GM12878 (cell line): Measurements from ENCODE around the gene ZNF436. TPM values are rescaled to one million over a fixed set of nuclear protein-coding genes. Genes with fewer than 3 reads are reported as not detected.
"Not testable (repeated sequence)": the region's sequence is repeated elsewhere in the genome, so short reads cannot be mapped to it uniquely, and the experiment has no call there.

ENCODE experiments used
- ATAC-seq: fragments of 200-7000 bp; cut with Tn5 transposase; 3 replicates; pipeline ENCODE4 v1.9.1; 2020; ENCODE audit warnings: mild to moderate bottlenecking, moderate library complexity
- BruUV-seq: library from RNA; stranded (reverse); fragments of 400-500 nt; replicated peaks from 2 replicates; lab custom pipeline; 2021; lab: Mats Ljungman, UMichigan
- CTCF ChIA-PET: fragments of 300-600 bp; sonication (Branson Sonifier 250); formaldehyde crosslinking; extraction: SDS; loops from one replicate; lab custom pipeline; 2021; ENCODE audit warnings: inconsistent platforms; lab: Yijun Ruan, JAX
- POLR2A ChIA-PET: fragments of 350-600 bp; formaldehyde crosslinking; extraction: SDS; loops from one replicate; lab custom pipeline; 2021; ENCODE audit warnings: inconsistent platforms; lab: Charles Lee
- RAD21 ChIA-PET: fragments of 300-600 bp; sonication (Branson Sonifier 250); formaldehyde crosslinking; loops from one replicate; lab custom pipeline; 2023; ENCODE audit warnings: antibody characterized with exemption; ENCODE audit not compliant: unreplicated experiment; lab: Charles Lee
- SMC1A ChIA-PET: fragments of 300-600 bp; sonication (Branson Sonifier 250); formaldehyde crosslinking; loops from one replicate; lab custom pipeline; 2023; ENCODE audit not compliant: unreplicated experiment, uncharacterized antibody; lab: Charles Lee
- DNase-seq: peaks from one replicate; pipeline ENCODE4 v3.0.0-alpha.2; 2011; ENCODE audit warnings: low read depth, low spot score
- FAIRE-seq: peaks from 3 replicates; lab custom pipeline; 2011; peaks lifted over from hg19 to GRCh38; lab: Jason Lieb, UNC
- H2AFZ ChIP-seq: 2 replicates; pipeline ENCODE4 v1.6.0; 2011; ENCODE audit warnings: low read depth, low read length, control low read depth; ENCODE audit not compliant: control insufficient read depth
- H3K27ac ChIP-seq: 2 replicates; pipeline ENCODE4 v1.5.1; 2011; ENCODE audit warnings: control low read depth; ENCODE audit not compliant: control insufficient read depth, insufficient read depth
- H3K27me3 ChIP-seq, 2 experiments: replicated peaks in 1 of 2; 2 replicates each; pipeline versions ENCODE4 v1.6.0 to v1.6.1; 2011; ENCODE audit warnings: low read length in 1 of 2; ENCODE audit not compliant: control insufficient read depth in 2 of 2, insufficient read depth in 2 of 2
- H3K36me3 ChIP-seq, 2 experiments: 2 replicates each; pipeline ENCODE4 v1.5.1; 2011; ENCODE audit warnings: low read length in 1 of 2; ENCODE audit not compliant: control insufficient read depth in 2 of 2, insufficient read depth in 2 of 2
- H3K4me1 ChIP-seq: 2 replicates; pipeline ENCODE4 v1.6.1; 2011; ENCODE audit warnings: mild to moderate bottlenecking, low read length, moderate library complexity, mixed read lengths; ENCODE audit not compliant: control insufficient read depth, insufficient read depth
- H3K4me2 ChIP-seq: 2 replicates; pipeline ENCODE4 v1.6.0; 2011; ENCODE audit warnings: control low read depth; ENCODE audit not compliant: control insufficient read depth, insufficient read depth
- H3K4me3 ChIP-seq: fragments of 200-600 bp; sonication (generic); 2 replicates; pipeline ENCODE4 v1.5.1; 2016
- H3K79me2 ChIP-seq: 2 replicates; pipeline ENCODE4 v1.6.0; 2011; ENCODE audit warnings: low read length; ENCODE audit not compliant: control insufficient read depth, insufficient read depth
- H3K9ac ChIP-seq: 2 replicates; pipeline ENCODE4 v1.8.0; 2011; ENCODE audit warnings: low read length, control low read depth, mixed read lengths; ENCODE audit not compliant: control insufficient read depth, insufficient read depth
- H3K9me3 ChIP-seq: replicated peaks from 3 replicates; pipeline ENCODE4 v1.5.1; 2011; ENCODE audit warnings: mild to moderate bottlenecking, low read length; ENCODE audit not compliant: control insufficient read depth, insufficient read depth
- H4K20me1 ChIP-seq: 2 replicates; pipeline ENCODE4 v1.6.0; 2011; ENCODE audit not compliant: control insufficient read depth, insufficient read depth
- CBFB ChIP-seq: IDR thresholded peaks from 2 replicates; pipeline ENCODE4 v1.6.1; 2016; ENCODE audit warnings: antibody characterized with exemption, low read depth
- CBX5 ChIP-seq: sonication (generic); IDR thresholded peaks from 2 replicates; pipeline ENCODE4 v1.6.1; 2016; ENCODE audit warnings: low read depth, moderate library complexity, mild to moderate bottlenecking, inconsistent platforms
- CREM ChIP-seq: IDR thresholded peaks from 2 replicates; pipeline ENCODE4 v1.6.1; 2014; ENCODE audit warnings: antibody characterized with exemption, low read depth
- ETV6 ChIP-seq, 2 experiments: fragments of 450-650 bp in 1 of 2; IDR thresholded peaks in 1 of 2; conservative IDR thresholded peaks in 1 of 2; 2 replicates each; pipeline ENCODE4 v1.6.1; 2014; ENCODE audit warnings: antibody characterized with exemption in 1 of 2, borderline replicate concordance in 1 of 2, low read depth in 1 of 2, mild to moderate bottlenecking in 1 of 2, moderate library complexity in 1 of 2
- EZH2 ChIP-seq: IDR thresholded peaks from 2 replicates; pipeline ENCODE4 v1.6.1; 2012; ENCODE audit warnings: low read depth, mild to moderate bottlenecking, control low read depth, inconsistent platforms, low read length, borderline replicate concordance; ENCODE audit not compliant: control insufficient read depth
- MYB ChIP-seq: fragments of 150-350 bp; IDR thresholded peaks from 2 replicates; pipeline ENCODE4 v1.6.1; 2014; ENCODE audit warnings: mild to moderate bottlenecking, low read depth, low read length, borderline replicate concordance
- SRF ChIP-seq, 2 experiments: IDR thresholded peaks; 2 replicates each; pipeline ENCODE4 v1.6.1; 2011; ENCODE audit warnings: low read depth in 2 of 2, low read length in 2 of 2, mild to moderate bottlenecking in 1 of 2, moderate library complexity in 1 of 2
- SUPT20H ChIP-seq: IDR thresholded peaks from 2 replicates; pipeline ENCODE4 v1.6.1; 2011; ENCODE audit warnings: low read depth, mild to moderate bottlenecking, low read length, moderate library complexity, borderline replicate concordance; ENCODE audit not compliant: control insufficient read depth
- WGBS: methylation state at CpG from one replicate; pipeline ENCODE4 v1.1.6; 2016; ENCODE audit warnings: low lambda C conversion rate; ENCODE audit not compliant: insufficient replicate concordance, insufficient coverage; ENCODE audit errors: missing lambda C conversion rate; 5-methylcytosine and 5-hydroxymethylcytosine counted together
- in situ Hi-C: fragments of 300-500 bp; cut with MboI; formaldehyde crosslinking; loops from 9 replicates; pipeline ENCODE4 v1.14.3; 2018; ENCODE audit warnings: mixed read lengths
- intact Hi-C: fragments of 100-400 bp; cut with micrococcal nuclease; formaldehyde crosslinking; loops from one replicate; pipeline ENCODE4 v1.14.2; 2022; ENCODE audit not compliant: unreplicated experiment
- polyA plus RNA-seq, 11 experiments: library from polyadenylated mRNA; depleted of rRNA in 4 of 11; unstranded in 6 of 11; stranded (reverse) in 5 of 11; fragments of >200 nt; fragmentation: Nextera tagmentation in 4 of 11; fragmentation: Illumina TruSeq in 1 of 11; extraction: Ambion mirVana in 4 of 11; extraction: Trizol in 1 of 11; gene quantifications; 1 replicate in 1 of 11; 2 replicates in 10 of 11; pipeline versions ENCODE4 v1.2.1 to v1.2.3, GENCODE V29; 2011 to 2016; ENCODE audit warnings: inconsistent platforms in 2 of 11, missing spikeins in 2 of 11, low read depth in 1 of 11
- total RNA-seq, 4 experiments: library from RNA; depleted of rRNA in 3 of 4; stranded (reverse); fragments of >200 nt in 3 of 4; fragmentation: Illumina TruSeq in 1 of 4; extraction: Trizol in 1 of 4; gene quantifications; 2 replicates each; pipeline versions ENCODE4 v1.2.1 to v1.2.3, GENCODE V29; 2013 to 2021
- TF ChIP-seq, protein P1 (sequence below): fragments of 450-650 bp; formaldehyde crosslinking; IDR thresholded peaks from 2 replicates; pipeline ENCODE4 v1.4.0; 2022; ENCODE audit warnings: mild to moderate bottlenecking, moderate library complexity
- TF ChIP-seq, protein P2 (sequence below): IDR thresholded peaks from 2 replicates; pipeline ENCODE4 v1.6.1; 2012; ENCODE audit warnings: improper control_type of control experiment, low read depth, low read length; ENCODE audit not compliant: insufficient replicate concordance
- TF ChIP-seq, protein P3 (sequence below): fragments of 450-650 bp; IDR thresholded peaks from 2 replicates; pipeline ENCODE4 v1.6.1; 2016; ENCODE audit warnings: mild to moderate bottlenecking

ZNF436 gene
- total and polyA plus RNA-seq, 10 of the 15 experiments (the other 5 are each of a cell fraction or from before 2014, with no cell fraction given), result 0.85 to 4.7 (median 3.0) TPM

DNA sequence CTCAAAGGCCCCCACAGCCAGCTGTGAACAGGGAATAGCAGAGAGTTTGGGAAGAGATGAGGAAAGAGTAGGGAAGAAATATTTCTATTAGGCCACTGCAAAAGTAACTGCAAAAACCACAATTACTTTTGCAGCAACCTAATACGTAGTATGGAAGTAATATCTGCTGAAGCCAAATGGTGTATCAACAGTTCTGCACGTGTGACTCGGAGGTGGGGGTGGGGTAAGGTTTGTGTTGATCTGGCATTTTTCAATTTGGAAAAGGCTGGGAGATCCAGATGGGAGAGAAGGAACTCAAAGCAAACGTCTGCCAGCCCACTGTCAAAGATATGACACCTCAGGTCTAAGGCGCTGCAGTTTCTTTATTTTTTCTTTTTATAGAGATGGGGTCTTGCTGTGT, 11.1 kb upstream of the ZNF436 start (continued):
- TF ChIP-seq, protein P1, sequence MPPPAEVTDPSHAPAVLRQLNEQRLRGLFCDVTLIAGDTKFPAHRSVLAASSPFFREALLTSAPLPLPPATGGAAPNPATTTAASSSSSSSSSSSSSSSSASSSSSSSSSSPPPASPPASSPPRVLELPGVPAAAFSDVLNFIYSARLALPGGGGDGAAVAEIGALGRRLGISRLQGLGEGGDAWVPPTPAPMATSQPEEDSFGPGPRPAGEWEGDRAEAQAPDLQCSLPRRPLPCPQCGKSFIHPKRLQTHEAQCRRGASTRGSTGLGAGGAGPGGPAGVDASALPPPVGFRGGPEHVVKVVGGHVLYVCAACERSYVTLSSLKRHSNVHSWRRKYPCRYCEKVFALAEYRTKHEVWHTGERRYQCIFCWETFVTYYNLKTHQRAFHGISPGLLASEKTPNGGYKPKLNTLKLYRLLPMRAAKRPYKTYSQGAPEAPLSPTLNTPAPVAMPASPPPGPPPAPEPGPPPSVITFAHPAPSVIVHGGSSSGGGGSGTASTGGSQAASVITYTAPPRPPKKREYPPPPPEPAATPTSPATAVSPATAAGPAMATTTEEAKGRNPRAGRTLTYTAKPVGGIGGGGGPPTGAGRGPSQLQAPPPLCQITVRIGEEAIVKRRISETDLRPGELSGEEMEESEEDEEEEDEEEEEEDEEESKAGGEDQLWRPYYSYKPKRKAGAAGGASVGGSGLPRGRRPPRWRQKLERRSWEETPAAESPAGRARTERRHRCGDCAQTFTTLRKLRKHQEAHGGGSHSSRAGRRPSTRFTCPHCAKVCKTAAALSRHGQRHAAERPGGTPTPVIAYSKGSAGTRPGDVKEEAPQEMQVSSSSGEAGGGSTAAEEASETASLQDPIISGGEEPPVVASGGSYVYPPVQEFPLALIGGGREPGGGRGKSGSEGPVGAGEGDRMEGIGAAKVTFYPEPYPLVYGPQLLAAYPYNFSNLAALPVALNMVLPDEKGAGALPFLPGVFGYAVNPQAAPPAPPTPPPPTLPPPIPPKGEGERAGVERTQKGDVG (CRISPR knock-in tag), result no peak
- no peak for TF ChIP-seq CBX5
- TF ChIP-seq CREM, result no peak
- no peak for TF ChIP-seq SUPT20H
- TF ChIP-seq SRF (IDR thresholded peaks at IDR 0.05; ENCODE audit: low read depth in 2 of 2, low read length in 2 of 2), result no peak
- TF ChIP-seq ETV6 (conservative IDR thresholded peaks at IDR 0.05 in 1 of 2, IDR thresholded peaks at IDR 0.05 in 1 of 2; ENCODE audit: borderline replicate concordance in 1 of 2, low read depth in 1 of 2), result no peak
- TF ChIP-seq, protein P2, sequence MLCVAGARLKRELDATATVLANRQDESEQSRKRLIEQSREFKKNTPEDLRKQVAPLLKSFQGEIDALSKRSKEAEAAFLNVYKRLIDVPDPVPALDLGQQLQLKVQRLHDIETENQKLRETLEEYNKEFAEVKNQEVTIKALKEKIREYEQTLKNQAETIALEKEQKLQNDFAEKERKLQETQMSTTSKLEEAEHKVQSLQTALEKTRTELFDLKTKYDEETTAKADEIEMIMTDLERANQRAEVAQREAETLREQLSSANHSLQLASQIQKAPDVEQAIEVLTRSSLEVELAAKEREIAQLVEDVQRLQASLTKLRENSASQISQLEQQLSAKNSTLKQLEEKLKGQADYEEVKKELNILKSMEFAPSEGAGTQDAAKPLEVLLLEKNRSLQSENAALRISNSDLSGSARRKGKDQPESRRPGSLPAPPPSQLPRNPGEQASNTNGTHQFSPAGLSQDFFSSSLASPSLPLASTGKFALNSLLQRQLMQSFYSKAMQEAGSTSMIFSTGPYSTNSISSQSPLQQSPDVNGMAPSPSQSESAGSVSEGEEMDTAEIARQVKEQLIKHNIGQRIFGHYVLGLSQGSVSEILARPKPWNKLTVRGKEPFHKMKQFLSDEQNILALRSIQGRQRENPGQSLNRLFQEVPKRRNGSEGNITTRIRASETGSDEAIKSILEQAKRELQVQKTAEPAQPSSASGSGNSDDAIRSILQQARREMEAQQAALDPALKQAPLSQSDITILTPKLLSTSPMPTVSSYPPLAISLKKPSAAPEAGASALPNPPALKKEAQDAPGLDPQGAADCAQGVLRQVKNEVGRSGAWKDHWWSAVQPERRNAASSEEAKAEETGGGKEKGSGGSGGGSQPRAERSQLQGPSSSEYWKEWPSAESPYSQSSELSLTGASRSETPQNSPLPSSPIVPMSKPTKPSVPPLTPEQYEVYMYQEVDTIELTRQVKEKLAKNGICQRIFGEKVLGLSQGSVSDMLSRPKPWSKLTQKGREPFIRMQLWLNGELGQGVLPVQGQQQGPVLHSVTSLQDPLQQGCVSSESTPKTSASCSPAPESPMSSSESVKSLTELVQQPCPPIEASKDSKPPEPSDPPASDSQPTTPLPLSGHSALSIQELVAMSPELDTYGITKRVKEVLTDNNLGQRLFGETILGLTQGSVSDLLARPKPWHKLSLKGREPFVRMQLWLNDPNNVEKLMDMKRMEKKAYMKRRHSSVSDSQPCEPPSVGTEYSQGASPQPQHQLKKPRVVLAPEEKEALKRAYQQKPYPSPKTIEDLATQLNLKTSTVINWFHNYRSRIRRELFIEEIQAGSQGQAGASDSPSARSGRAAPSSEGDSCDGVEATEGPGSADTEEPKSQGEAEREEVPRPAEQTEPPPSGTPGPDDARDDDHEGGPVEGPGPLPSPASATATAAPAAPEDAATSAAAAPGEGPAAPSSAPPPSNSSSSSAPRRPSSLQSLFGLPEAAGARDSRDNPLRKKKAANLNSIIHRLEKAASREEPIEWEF, result no peak
- TF ChIP-seq EZH2, result no peak
- TF ChIP-seq MYB, result no peak
- TF ChIP-seq CBFB, result no peak
- TF ChIP-seq, protein P3, sequence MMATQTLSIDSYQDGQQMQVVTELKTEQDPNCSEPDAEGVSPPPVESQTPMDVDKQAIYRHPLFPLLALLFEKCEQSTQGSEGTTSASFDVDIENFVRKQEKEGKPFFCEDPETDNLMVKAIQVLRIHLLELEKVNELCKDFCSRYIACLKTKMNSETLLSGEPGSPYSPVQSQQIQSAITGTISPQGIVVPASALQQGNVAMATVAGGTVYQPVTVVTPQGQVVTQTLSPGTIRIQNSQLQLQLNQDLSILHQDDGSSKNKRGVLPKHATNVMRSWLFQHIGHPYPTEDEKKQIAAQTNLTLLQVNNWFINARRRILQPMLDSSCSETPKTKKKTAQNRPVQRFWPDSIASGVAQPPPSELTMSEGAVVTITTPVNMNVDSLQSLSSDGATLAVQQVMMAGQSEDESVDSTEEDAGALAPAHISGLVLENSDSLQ, result no peak
- TF ChIP-seq, all 136 proteins: peak for 0

DNA sequence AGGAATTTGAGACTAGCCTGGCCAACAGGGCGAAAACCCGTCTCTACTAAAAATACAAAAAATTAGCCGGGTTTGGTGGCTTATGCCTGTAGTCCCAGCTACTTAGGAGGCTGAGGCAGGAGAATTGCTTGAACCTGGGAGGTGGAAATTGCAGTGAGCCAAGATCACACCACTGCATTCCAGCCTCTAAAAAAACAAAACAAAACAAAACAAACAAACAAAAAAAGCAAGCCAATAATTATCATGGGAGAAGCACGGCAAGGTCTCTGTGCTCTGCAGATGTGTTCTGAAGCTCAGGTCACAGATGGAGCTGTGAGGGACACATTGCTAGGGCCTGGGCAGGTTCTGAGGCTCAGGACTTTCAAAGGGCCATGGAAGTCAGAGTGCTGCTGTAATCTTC, 10.6 kb upstream of the ZNF436 start:
- POLR2A ChIA-PET, H3K4me3 ChIP-seq, H2AFZ ChIP-seq, intact Hi-C loops, H3K4me2 ChIP-seq, H3K9ac ChIP-seq, ATAC-seq, SMC1A ChIA-PET, CTCF ChIA-PET, H3K27ac ChIP-seq, RAD21 ChIA-PET, H3K79me2 ChIP-seq, H4K20me1 ChIP-seq, FAIRE-seq, H3K9me3 ChIP-seq, H3K27me3 ChIP-seq, H3K4me1 ChIP-seq, H3K36me3 ChIP-seq, in situ Hi-C loops, BruUV-seq, DNase-seq: not testable (repeated sequence)
- 39% methylated on average over 4 of the region's 4 CpGs for WGBS
